ENCODE results near the gene GJB2. TPM values are rescaled to one million over a fixed set of nuclear protein-coding genes. Genes with fewer than 3 reads are reported as not detected.

The GJB2 gene
- total RNA-seq, 1 donor from 2014 or later, result 1.0 TPM

GRCh38 chr13:20170921-20171320, 21.8 kb downstream of the GJB2 start:
- Histone ChIP-seq H3K27ac (ENCODE audit: low read depth, low read length) (no peak overlapping the region), H3K27me3 (ENCODE audit: control insufficient read depth in 3 of 3, insufficient read depth in 3 of 3, low read length in 3 of 3) (peaks cover 16 to 34% (median 30%) of the 10 kb centered on the region in 3 donors), H3K36me3 (ENCODE audit: control insufficient read depth in 3 of 3, insufficient read depth in 3 of 3, low read length in 3 of 3) (no peaks in the 10 kb centered on the region), H3K9ac (ENCODE audit: low read depth in 1 of 3, low read length in 3 of 3) (no peak overlapping the region), H3K4me3 (ENCODE audit: low read length in 3 of 3) (no peak overlapping the region), H3K4me1 (ENCODE audit: control insufficient read depth in 3 of 3, insufficient read depth in 3 of 3, low read length in 3 of 3) (no peaks in the 10 kb centered on the region), H3K9me3 (ENCODE audit: control insufficient read depth in 3 of 3, low read length in 3 of 3) (no peaks in the 10 kb centered on the region)

GRCh38 chr13:20168396-20168795, 24.3 kb downstream of the GJB2 start:
- Histone ChIP-seq H3K27me3 (ENCODE audit: control insufficient read depth in 3 of 3, insufficient read depth in 3 of 3, low read length in 3 of 3) (peaks cover 16 to 34% (median 28%) of the 10 kb centered on the region in 3 donors), H3K27ac (ENCODE audit: low read depth, low read length) (no peak overlapping the region), H3K36me3 (ENCODE audit: control insufficient read depth in 3 of 3, insufficient read depth in 3 of 3, low read length in 3 of 3) (no peaks in the 10 kb centered on the region), H3K9ac (ENCODE audit: low read depth in 1 of 3, low read length in 3 of 3) (no peak overlapping the region), H3K9me3 (ENCODE audit: control insufficient read depth in 3 of 3, low read length in 3 of 3) (no peaks in the 10 kb centered on the region), H3K4me3 (ENCODE audit: low read length in 3 of 3) (no peak overlapping the region), H3K4me1 (ENCODE audit: control insufficient read depth in 3 of 3, insufficient read depth in 3 of 3, low read length in 3 of 3) (peaks cover 0 to 2% (median 0%) of the 10 kb centered on the region in 3 donors)

DNA sequence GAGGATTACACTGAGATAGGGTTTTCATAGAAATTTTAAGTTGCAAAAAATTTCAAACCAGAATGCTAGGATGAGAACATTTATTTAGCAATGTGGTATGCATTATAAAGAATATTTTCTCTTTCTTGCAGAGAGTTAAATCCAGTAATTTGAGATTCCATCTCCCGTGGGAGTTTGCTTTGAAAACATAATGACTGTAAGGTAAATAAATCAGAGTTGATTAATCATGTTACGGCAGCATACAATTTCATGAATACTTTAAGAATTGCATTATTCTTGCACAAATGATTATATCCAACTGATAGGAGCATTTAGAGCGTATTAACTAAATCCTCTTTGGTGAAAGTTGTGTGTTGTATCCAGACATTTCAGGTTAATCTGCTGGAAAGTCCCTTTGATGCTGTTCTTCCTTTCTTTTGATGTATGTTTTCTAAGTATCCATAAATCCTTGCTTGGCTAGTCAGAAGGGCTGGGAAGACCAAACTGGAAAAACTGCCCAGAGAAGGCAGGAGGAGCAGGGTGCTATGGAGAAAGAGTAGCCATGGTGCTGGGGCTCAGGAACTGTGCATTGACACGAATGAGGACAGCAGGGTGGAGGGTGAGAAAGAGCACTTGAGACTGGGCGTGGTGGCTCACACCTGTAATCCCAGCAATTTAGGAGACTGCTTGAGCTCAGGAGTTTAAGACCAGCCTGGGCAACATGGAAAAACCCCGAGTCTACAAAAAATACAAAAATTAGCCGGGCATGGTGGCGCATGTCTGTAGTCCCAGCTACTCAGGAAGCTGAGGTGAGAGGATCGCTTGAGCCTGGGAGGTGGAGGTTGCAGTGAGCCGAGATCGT, 27.1 kb downstream of the GJB2 start:
- Histone ChIP-seq H3K27me3 (ENCODE audit: control insufficient read depth in 3 of 3, insufficient read depth in 3 of 3, low read length in 3 of 3) (peaks cover 37 to 48% (median 43%) of the 10 kb centered on the region in 3 donors), H3K4me1 (ENCODE audit: control insufficient read depth in 3 of 3, insufficient read depth in 3 of 3, low read length in 3 of 3) (peaks cover 0 to 4% (median 4%) of the 10 kb centered on the region in 3 donors)

DNA sequence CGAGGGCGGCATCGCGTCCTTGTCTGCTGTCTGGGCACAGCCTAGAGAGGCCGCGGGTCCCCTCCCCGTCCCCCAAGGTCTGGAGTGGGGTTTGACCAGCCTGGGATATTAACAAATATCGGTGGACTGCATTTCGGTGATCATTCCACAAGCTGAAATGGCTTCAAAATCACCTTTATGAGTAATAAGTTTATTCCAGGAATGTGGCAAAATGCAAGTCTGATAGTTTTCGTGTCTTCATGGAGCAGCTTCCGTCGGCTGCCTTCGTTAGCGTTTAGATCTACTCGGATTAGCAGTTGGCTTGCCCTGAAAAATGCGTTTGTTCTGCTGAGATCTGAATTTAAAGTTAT, 30.8 kb downstream of the GJB2 start:
- H3K36me3 ChIP-seq (ENCODE audit: control insufficient read depth in 3 of 3, insufficient read depth in 3 of 3, low read length in 3 of 3), result no peaks in the 10 kb centered on the region
- H3K9me3 ChIP-seq (ENCODE audit: control insufficient read depth in 3 of 3, low read length in 3 of 3), result no peaks in the 10 kb centered on the region
- H3K4me1 ChIP-seq (ENCODE audit: control insufficient read depth in 3 of 3, insufficient read depth in 3 of 3, low read length in 3 of 3), result peaks cover 0 to 8% (median 6%) of the 10 kb centered on the region in 3 donors
- H3K9ac ChIP-seq (ENCODE audit: low read depth in 1 of 3, low read length in 3 of 3), result no peak overlapping the region
- peaks cover 58 to 65% (median 62%) of the 10 kb centered on the region in 3 donors for H3K27me3 ChIP-seq (ENCODE audit: control insufficient read depth in 3 of 3, insufficient read depth in 3 of 3, low read length in 3 of 3)
- no peak overlapping the region for H3K27ac ChIP-seq (ENCODE audit: low read depth, low read length)
- peak overlapping the region in 1 of 3 donors; percentile 22 for H3K4me3 ChIP-seq (ENCODE audit: low read length in 3 of 3)

More for the DNA sequence above, 27.1 kb downstream of the GJB2 start:
- Histone ChIP-seq H3K9ac (ENCODE audit: low read depth in 1 of 3, low read length in 3 of 3) (no peak overlapping the region), H3K4me3 (ENCODE audit: low read length in 3 of 3) (no peak overlapping the region), H3K27ac (ENCODE audit: low read depth, low read length) (no peak overlapping the region), H3K9me3 (ENCODE audit: control insufficient read depth in 3 of 3, low read length in 3 of 3) (no peaks in the 10 kb centered on the region), H3K36me3 (ENCODE audit: control insufficient read depth in 3 of 3, insufficient read depth in 3 of 3, low read length in 3 of 3) (no peaks in the 10 kb centered on the region)

GRCh38 chr13:20161275-20161950, 31.3 kb downstream of the GJB2 start:
- Histone ChIP-seq H3K4me1 (ENCODE audit: control insufficient read depth in 3 of 3, insufficient read depth in 3 of 3, low read length in 3 of 3) (peaks cover 0 to 8% (median 6%) of the 10 kb centered on the region in 3 donors), H3K4me3 (ENCODE audit: low read length in 3 of 3) (peak overlapping the region in 2 of 3 donors; percentile 22 to 36), H3K9me3 (ENCODE audit: control insufficient read depth in 3 of 3, low read length in 3 of 3) (no peaks in the 10 kb centered on the region), H3K27me3 (ENCODE audit: control insufficient read depth in 3 of 3, insufficient read depth in 3 of 3, low read length in 3 of 3) (peaks cover 61 to 66% (median 66%) of the 10 kb centered on the region in 3 donors), H3K27ac (ENCODE audit: low read depth, low read length) (no peak overlapping the region), H3K36me3 (ENCODE audit: control insufficient read depth in 3 of 3, insufficient read depth in 3 of 3, low read length in 3 of 3) (no peaks in the 10 kb centered on the region), H3K9ac (ENCODE audit: low read depth in 1 of 3, low read length in 3 of 3) (no peak overlapping the region)

DNA sequence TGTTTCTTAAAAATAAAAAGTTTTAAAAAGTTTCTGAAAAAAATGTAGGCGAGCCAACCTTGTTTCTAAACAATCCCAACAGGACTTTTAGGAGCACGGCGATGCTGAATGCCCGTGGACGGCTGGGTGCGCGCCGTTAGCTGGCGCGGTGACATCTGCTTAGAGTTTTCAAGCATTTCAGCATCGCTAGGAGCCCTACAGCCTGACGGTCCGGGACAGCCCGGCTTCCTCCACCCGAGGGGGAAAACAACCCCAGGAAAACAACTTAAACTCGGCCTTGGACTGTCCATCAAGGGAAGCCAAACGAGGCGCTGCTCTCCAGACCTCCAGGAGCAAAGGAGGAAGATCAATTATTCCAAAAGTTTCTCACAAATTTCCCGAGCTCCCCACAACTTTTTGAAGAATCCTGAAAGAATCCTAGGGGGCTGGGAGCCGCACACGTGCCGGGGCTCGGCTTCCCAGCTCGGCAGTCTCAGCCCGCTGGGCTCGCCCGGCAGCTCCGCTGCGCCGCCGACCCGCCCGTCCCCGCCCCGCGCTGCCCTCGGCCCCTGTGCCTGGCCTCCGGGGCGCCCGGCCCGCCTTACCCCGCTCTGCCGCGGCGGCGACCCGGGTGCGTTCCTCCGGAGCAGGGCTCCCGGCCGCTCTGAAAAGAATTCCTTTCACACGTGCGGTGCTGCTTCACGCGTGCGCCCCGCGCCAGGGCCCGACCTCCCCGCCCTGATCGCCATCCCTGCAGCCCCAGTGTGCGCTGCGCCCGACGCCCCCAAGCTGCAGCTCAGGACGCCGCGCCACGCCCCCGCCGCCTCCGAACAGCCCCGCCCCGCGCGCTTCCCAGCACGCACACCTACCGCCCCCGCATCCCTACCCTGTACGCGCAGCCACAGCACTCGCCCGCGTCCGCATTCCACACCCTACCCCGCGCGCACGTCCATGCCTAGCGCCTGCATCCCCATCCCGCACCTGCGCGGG, 32.1 kb downstream of the GJB2 start, which contains the start of gene GJA3:
Gene GJA3, minus strand, starts transcription at position 747 of the 969 bp plus-strand sequence. CDS start 17,764 bp downstream, outside the sequence.
- Histone ChIP-seq H3K9me3 (ENCODE audit: control insufficient read depth in 3 of 3, low read length in 3 of 3) (no peaks in the 10 kb centered on the region), H3K4me3 (ENCODE audit: low read length in 3 of 3) (peak within 1 kb of the TSS in 2 of 3 donors; percentile 22 to 36), H3K9ac (ENCODE audit: low read depth in 1 of 3, low read length in 3 of 3) (no peak within 1 kb of the TSS), H3K27me3 (ENCODE audit: control insufficient read depth in 3 of 3, insufficient read depth in 3 of 3, low read length in 3 of 3) (peaks cover 59 to 65% (median 60%) of the 10 kb centered on the region in 3 donors), H3K36me3 (ENCODE audit: control insufficient read depth in 3 of 3, insufficient read depth in 3 of 3, low read length in 3 of 3) (no peaks in the 10 kb centered on the region), H3K27ac (ENCODE audit: low read depth, low read length) (no peak within 1 kb of the TSS), H3K4me1 (ENCODE audit: control insufficient read depth in 3 of 3, insufficient read depth in 3 of 3, low read length in 3 of 3) (peaks cover 0 to 8% (median 6%) of the 10 kb centered on the region in 3 donors)

DNA sequence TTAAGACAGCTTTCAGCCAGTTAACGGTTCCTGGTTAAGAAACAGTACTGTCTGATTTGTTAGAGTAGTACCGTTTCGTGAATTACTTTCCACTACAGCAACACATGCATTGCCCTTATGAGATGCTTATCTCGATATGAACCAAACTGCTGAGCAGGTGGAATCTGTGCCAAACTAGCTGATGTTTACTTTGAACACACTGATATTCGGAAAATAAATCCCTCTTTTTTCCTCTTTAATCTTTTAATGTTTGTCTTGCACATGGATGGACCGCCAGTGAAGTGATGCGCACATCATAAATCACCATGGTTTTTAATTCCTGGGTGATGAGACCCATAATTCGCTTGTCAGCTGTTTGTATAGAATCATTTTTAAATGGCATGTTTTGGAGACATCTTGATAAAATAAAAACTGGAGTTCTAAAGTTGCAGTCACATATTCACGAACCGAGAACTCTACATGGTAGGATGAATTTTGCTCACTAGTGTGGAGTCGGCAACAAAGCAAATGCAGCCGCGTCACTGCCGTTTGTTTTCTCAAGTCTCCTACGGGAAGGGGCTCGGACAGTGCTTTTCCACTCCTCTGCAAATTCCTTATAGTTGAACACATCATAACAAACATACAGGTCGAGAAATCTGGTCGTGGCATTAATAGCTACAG, 33.0 kb downstream of the GJB2 start:
- Histone ChIP-seq H3K27ac (ENCODE audit: low read depth, low read length) (no peak overlapping the region), H3K9ac (ENCODE audit: low read depth in 1 of 3, low read length in 3 of 3) (no peak overlapping the region), H3K4me3 (ENCODE audit: low read length in 3 of 3) (no peak overlapping the region)

GRCh38 chr13:20157151-20157796, 35.5 kb downstream of the GJB2 start:
- Histone ChIP-seq H3K9me3 (ENCODE audit: control insufficient read depth in 3 of 3, low read length in 3 of 3) (no peaks in the 10 kb centered on the region), H3K36me3 (ENCODE audit: control insufficient read depth in 3 of 3, insufficient read depth in 3 of 3, low read length in 3 of 3) (no peaks in the 10 kb centered on the region), H3K9ac (ENCODE audit: low read depth in 1 of 3, low read length in 3 of 3) (no peak overlapping the region), H3K4me1 (ENCODE audit: control insufficient read depth in 3 of 3, insufficient read depth in 3 of 3, low read length in 3 of 3) (peaks cover 0 to 6% (median 4%) of the 10 kb centered on the region in 3 donors), H3K4me3 (ENCODE audit: low read length in 3 of 3) (no peak overlapping the region), H3K27ac (ENCODE audit: low read depth, low read length) (no peak overlapping the region), H3K27me3 (ENCODE audit: control insufficient read depth in 3 of 3, insufficient read depth in 3 of 3, low read length in 3 of 3) (peaks cover 55 to 58% (median 55%) of the 10 kb centered on the region in 3 donors)

More for the DNA sequence above, 33.0 kb downstream of the GJB2 start:
- Histone ChIP-seq H3K4me1 (ENCODE audit: control insufficient read depth in 3 of 3, insufficient read depth in 3 of 3, low read length in 3 of 3) (peaks cover 0 to 8% (median 6%) of the 10 kb centered on the region in 3 donors), H3K36me3 (ENCODE audit: control insufficient read depth in 3 of 3, insufficient read depth in 3 of 3, low read length in 3 of 3) (no peaks in the 10 kb centered on the region), H3K9me3 (ENCODE audit: control insufficient read depth in 3 of 3, low read length in 3 of 3) (no peaks in the 10 kb centered on the region), H3K27me3 (ENCODE audit: control insufficient read depth in 3 of 3, insufficient read depth in 3 of 3, low read length in 3 of 3) (peaks cover 59 to 65% (median 59%) of the 10 kb centered on the region in 3 donors)

Data from skeletal muscle tissue (tissue), 4 donors.